Calu3 (cell line): ENCODE measurements around the gene GTPBP8. TPM values are rescaled to one million over a fixed set of nuclear protein-coding genes. Genes with fewer than 3 reads are reported as not detected.

Experiments
- BruUV-seq: library from RNA; stranded (reverse); fragments of 400-500 nt; replicated peaks from 2 replicates; lab custom pipeline; 2021; lab: Mats Ljungman, UMichigan
- CTCF ChIA-PET: fragments of 300-600 bp; sonication (Branson Sonifier 250); formaldehyde crosslinking; loops from one replicate; lab custom pipeline; 2022; ENCODE audit warnings: antibody characterized with exemption; lab: Charles Lee
- DNase-seq: peaks from one replicate; pipeline ENCODE4 v3.0.0; 2022
- H3K27ac Mint-ChIP-seq: one replicate; pipeline ENCODE4 v1.8.0; 2022; ENCODE audit warnings: mixed read lengths; ENCODE audit not compliant: unreplicated experiment
- H3K27me3 Mint-ChIP-seq: one replicate; pipeline ENCODE4 v1.8.0; 2022; ENCODE audit warnings: mixed read lengths; ENCODE audit not compliant: unreplicated experiment
- H3K36me3 Mint-ChIP-seq: one replicate; pipeline ENCODE4 v1.8.0; 2022; ENCODE audit warnings: mild to moderate bottlenecking, moderate library complexity, mixed read lengths; ENCODE audit not compliant: insufficient read depth, unreplicated experiment
- H3K4me1 Mint-ChIP-seq: one replicate; pipeline ENCODE4 v1.8.0; 2022; ENCODE audit warnings: mild to moderate bottlenecking, low read depth, mixed read lengths; ENCODE audit not compliant: unreplicated experiment
- H3K4me3 Mint-ChIP-seq: one replicate; pipeline ENCODE4 v1.8.0; 2022; ENCODE audit warnings: mild to moderate bottlenecking, low read depth, moderate library complexity, mixed read lengths; ENCODE audit not compliant: unreplicated experiment
- H3K9me3 Mint-ChIP-seq: one replicate; pipeline ENCODE4 v1.8.0; 2022; ENCODE audit warnings: low read depth, mixed read lengths; ENCODE audit not compliant: unreplicated experiment
- CTCF ChIP-seq: fragments of 200-600 bp; IDR thresholded peaks from one replicate; pipeline ENCODE4 v1.8.0; 2022; ENCODE audit warnings: antibody characterized with exemption; ENCODE audit not compliant: unreplicated experiment
- intact Hi-C: fragments of 100-400 bp; cut with micrococcal nuclease; formaldehyde crosslinking; loops from one replicate; pipeline ENCODE4 v1.10.0; 2022; ENCODE audit not compliant: unreplicated experiment
- total RNA-seq: library from RNA; stranded (reverse); gene quantifications from 2 replicates; pipeline ENCODE4 v1.2.3, GENCODE V29; 2022

The GTPBP8 gene
- total RNA-seq, 1 experiment from 2014 or later = 8.1 TPM

- no peak overlapping the region for H3K4me3 Mint-ChIP-seq
- intact Hi-C loops = no loop called here
- BruUV-seq = no TSS peak
- TF ChIP-seq CTCF = no peak
- H3K27me3 Mint-ChIP-seq = peaks cover 34% of the 10 kb centered on the region
- H3K4me1 Mint-ChIP-seq = no peaks in the 10 kb centered on the region
- CTCF ChIA-PET = interaction anchor here (1.2 kb wide), 1 partner anchor 63 kb away, joined by 3 read pairs; no protein-coding TSS in a partner anchor
- DNase-seq = no peak
- H3K9me3 Mint-ChIP-seq = peaks cover 7% of the 10 kb centered on the region
- H3K27ac Mint-ChIP-seq = no peak overlapping the region
- no peaks in the 10 kb centered on the region for H3K36me3 Mint-ChIP-seq
Measured at GRCh38 chr3:112963683-112964082, 27.1 kb upstream of the GTPBP8 start.

GRCh38 chr3:112965656-112966055, 25.1 kb upstream of the GTPBP8 start:
- no TSS peak for BruUV-seq
- Mint-ChIP-seq H3K27me3 (peaks cover 34% of the 10 kb centered on the region), H3K9me3 (peaks cover 7% of the 10 kb centered on the region)

DNA sequence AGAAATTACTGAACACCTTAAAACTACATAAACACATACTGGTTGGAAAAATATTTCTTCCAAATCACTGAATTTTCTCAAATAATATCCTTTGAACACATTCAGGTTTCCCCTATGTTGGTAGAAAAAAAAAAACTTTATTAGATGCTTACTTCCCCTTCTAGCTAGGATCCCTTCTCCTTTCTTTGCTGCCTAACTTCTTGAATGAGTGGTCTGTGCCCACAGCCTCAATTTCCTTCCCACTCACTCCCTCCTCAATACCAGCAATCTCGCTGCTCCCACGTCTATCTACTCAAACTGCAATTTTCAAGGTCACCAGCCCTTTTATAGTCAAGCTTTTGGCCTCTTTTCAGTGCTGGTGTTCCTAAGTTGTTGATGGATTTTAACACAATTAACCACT, 24.2 kb upstream of the GTPBP8 start:
- Mint-ChIP-seq H3K27ac (no peak overlapping the region), H3K4me1 (no peaks in the 10 kb centered on the region), H3K36me3 (no peaks in the 10 kb centered on the region), H3K27me3 (peaks cover 40% of the 10 kb centered on the region), H3K9me3 (peaks cover 7% of the 10 kb centered on the region), H3K4me3 (no peak overlapping the region)
- intact Hi-C loops = no loop called here
- no peak for TF ChIP-seq CTCF
- no peak for DNase-seq
- CTCF ChIA-PET = no interaction called here
- no TSS peak for BruUV-seq

More at GRCh38 chr3:112965656-112966055, 25.1 kb upstream of the GTPBP8 start:
- CTCF ChIA-PET = interaction anchor here (0.6 kb wide), 1 partner anchor 41 kb away, joined by 3 read pairs; no protein-coding TSS in a partner anchor
- Mint-ChIP-seq H3K36me3 (no peaks in the 10 kb centered on the region), H3K4me1 (no peaks in the 10 kb centered on the region), H3K27ac (no peak overlapping the region), H3K4me3 (no peak overlapping the region)
- DNase-seq = no peak
- intact Hi-C loops = no loop called here
- TF ChIP-seq CTCF = no peak

GRCh38 chr3:112967425-112967824, 23.4 kb upstream of the GTPBP8 start:
- CTCF ChIA-PET = no interaction called here
- peaks cover 7% of the 10 kb centered on the region for H3K9me3 Mint-ChIP-seq
- intact Hi-C loops = no loop called here
- H3K27me3 Mint-ChIP-seq = peaks cover 48% of the 10 kb centered on the region
- BruUV-seq = no TSS peak
- no peaks in the 10 kb centered on the region for H3K4me1 Mint-ChIP-seq
- no peak overlapping the region for H3K27ac Mint-ChIP-seq
- TF ChIP-seq CTCF = no peak
- no peak overlapping the region for H3K4me3 Mint-ChIP-seq
- H3K36me3 Mint-ChIP-seq = no peaks in the 10 kb centered on the region
- no peak for DNase-seq
